Trophoblast cell (in vitro differentiated cells and primary cell): ENCODE data around the gene ZNF440.
A peak's percentile ranks its signal among the peaks of the same experiment; 100 is the strongest.

ENCODE experiments used
- DNase-seq, 2 donors: peaks; one replicate each; pipeline ENCODE4 v3.0.0-alpha.2; 2016
- H2AFZ ChIP-seq: 2 replicates; pipeline ENCODE4 v1.6.1; 2013; ENCODE audit warnings: low read length, moderate library complexity, mild to moderate bottlenecking; ENCODE audit not compliant: insufficient read depth, poor library complexity
- H2AK5ac ChIP-seq: 2 replicates; pipeline ENCODE4 v1.6.1; 2013; ENCODE audit warnings: mild to moderate bottlenecking, low read length
- H2BK120ac ChIP-seq: 2 replicates; pipeline ENCODE4 v1.6.1; 2013; ENCODE audit warnings: low read length, mild to moderate bottlenecking, moderate library complexity; ENCODE audit not compliant: insufficient read depth, poor library complexity
- H2BK12ac ChIP-seq: 2 replicates; pipeline ENCODE4 v1.6.1; 2013; ENCODE audit warnings: mild to moderate bottlenecking, low read length, moderate library complexity
- H2BK5ac ChIP-seq: 2 replicates; pipeline ENCODE4 v1.6.1; 2013; ENCODE audit warnings: low read length, low read depth, moderate library complexity, mild to moderate bottlenecking; ENCODE audit not compliant: poor library complexity
- H3K14ac ChIP-seq: 2 replicates; pipeline ENCODE4 v1.6.1; 2013; ENCODE audit warnings: mild to moderate bottlenecking, low read length
- H3K18ac ChIP-seq: 2 replicates; pipeline ENCODE4 v1.6.1; 2013; ENCODE audit warnings: mild to moderate bottlenecking, low read length
- H3K23ac ChIP-seq: 2 replicates; pipeline ENCODE4 v1.6.1; 2013; ENCODE audit warnings: low read length
- H3K27ac ChIP-seq: 2 replicates; pipeline ENCODE4 v1.5.1; 2013; ENCODE audit warnings: low read depth, mild to moderate bottlenecking, inconsistent platforms, low read length, moderate library complexity
- H3K27me3 ChIP-seq: 2 replicates; pipeline ENCODE4 v1.6.1; 2013; ENCODE audit warnings: inconsistent platforms, mild to moderate bottlenecking, low read length, moderate library complexity; ENCODE audit not compliant: insufficient read depth
- H3K36me3 ChIP-seq, 2 experiments: 1 replicate in 1 of 2; 2 replicates in 1 of 2; pipeline ENCODE4 v1.6.1; 2013; ENCODE audit warnings: low read length in 2 of 2, mild to moderate bottlenecking in 2 of 2, moderate library complexity in 1 of 2; ENCODE audit not compliant: insufficient read depth in 2 of 2, control insufficient read depth in 1 of 2
- H3K4ac ChIP-seq: 2 replicates; pipeline ENCODE4 v1.6.1; 2013; ENCODE audit warnings: low read depth, mild to moderate bottlenecking, low read length, moderate library complexity
- H3K4me1 ChIP-seq, 2 experiments: 1 replicate in 1 of 2; 2 replicates in 1 of 2; pipeline ENCODE4 v1.6.1; 2013; ENCODE audit warnings: low read length in 2 of 2, mild to moderate bottlenecking in 2 of 2, moderate library complexity in 1 of 2; ENCODE audit not compliant: insufficient read depth in 2 of 2, control insufficient read depth in 1 of 2
- H3K4me2 ChIP-seq: 2 replicates; pipeline ENCODE4 v1.6.1; 2013; ENCODE audit warnings: inconsistent platforms, mild to moderate bottlenecking, low read length, moderate library complexity
- H3K4me3 ChIP-seq: 2 replicates; pipeline ENCODE4 v1.5.1; 2013; ENCODE audit warnings: mild to moderate bottlenecking, low read depth, low read length, inconsistent platforms
- H3K79me1 ChIP-seq: one replicate; pipeline ENCODE4 v1.6.1; 2013; ENCODE audit warnings: low read length
- H3K79me2 ChIP-seq: 2 replicates; pipeline ENCODE4 v1.6.1; 2013; ENCODE audit warnings: low read length, mild to moderate bottlenecking; ENCODE audit not compliant: control insufficient read depth, insufficient read depth, poor library complexity
- H3K9ac ChIP-seq: 2 replicates; pipeline ENCODE4 v1.6.1; 2013; ENCODE audit warnings: mild to moderate bottlenecking, low read length
- H3K9me3 ChIP-seq: 2 replicates; pipeline ENCODE4 v1.6.1; 2013; ENCODE audit warnings: low read depth, mild to moderate bottlenecking, control low read depth, inconsistent platforms, low read length; ENCODE audit not compliant: insufficient read depth
- H4K12ac ChIP-seq: 2 replicates; pipeline ENCODE4 v1.6.1; 2013; ENCODE audit warnings: low read depth, mild to moderate bottlenecking, low read length, moderate library complexity
- H4K8ac ChIP-seq: 2 replicates; pipeline ENCODE4 v1.6.1; 2013; ENCODE audit warnings: low read depth, mild to moderate bottlenecking, low read length, moderate library complexity
- H4K91ac ChIP-seq: one replicate; pipeline ENCODE4 v1.6.1; 2013; ENCODE audit warnings: low read depth, mild to moderate bottlenecking, low read length, moderate library complexity
- WGBS: extraction: QIAGEN DNeasy Blood & Tissue Kit; methylation state at CpG from one replicate; pipeline ENCODE4 v1.1.7; 2013; ENCODE audit warnings: missing lambda C conversion rate; ENCODE audit not compliant: insufficient read length, insufficient coverage; ENCODE audit errors: extremely low coverage; 5-methylcytosine and 5-hydroxymethylcytosine counted together

ZNF440 gene

GRCh38 chr19:11853358-11853757 is 39.3 kb downstream of the ZNF440 start:
- H2AK5ac ChIP-seq: no peak overlapping the region
- H4K91ac ChIP-seq: no peak overlapping the region
- no peaks in the 10 kb centered on the region for H3K79me1 ChIP-seq
- no peak overlapping the region for H4K12ac ChIP-seq
- no peaks in the 10 kb centered on the region for H3K79me2 ChIP-seq
- H4K8ac ChIP-seq: no peak overlapping the region
- H3K36me3 ChIP-seq: no peaks in the 10 kb centered on the region
- no peak overlapping the region for H3K4me3 ChIP-seq
- no peak overlapping the region for H3K18ac ChIP-seq
- no peaks in the 10 kb centered on the region for H3K4me1 ChIP-seq
- peaks cover 18% of the 10 kb centered on the region for H3K9me3 ChIP-seq
- H2BK5ac ChIP-seq: no peak overlapping the region
- H3K27ac ChIP-seq: no peak overlapping the region
- H2BK120ac ChIP-seq: no peak overlapping the region
- no peaks in the 10 kb centered on the region for H3K27me3 ChIP-seq
- no peak overlapping the region for H3K4ac ChIP-seq
- no peak overlapping the region for H3K14ac ChIP-seq
- no peak overlapping the region for H2AFZ ChIP-seq
- no CpG with 5 or more reads among the region's 3 CpGs for WGBS
- H3K23ac ChIP-seq: no peak overlapping the region
- H3K9ac ChIP-seq: no peak overlapping the region
- peak; percentile 35 to 68 for DNase-seq
- H2BK12ac ChIP-seq: no peak overlapping the region
- no peak overlapping the region for H3K4me2 ChIP-seq

- Histone ChIP-seq H4K8ac (no peak overlapping the region), H3K27ac (no peak overlapping the region), H3K79me2 (no peaks in the 10 kb centered on the region), H2AFZ (no peak overlapping the region), H3K23ac (no peak overlapping the region), H3K4ac (no peak overlapping the region), H3K9me3 (peaks cover 12% of the 10 kb centered on the region), H3K18ac (no peak overlapping the region), H2BK12ac (no peak overlapping the region), H3K79me1 (no peaks in the 10 kb centered on the region), H3K36me3 (no peaks in the 10 kb centered on the region), H3K4me1 (no peaks in the 10 kb centered on the region), H3K4me3 (no peak overlapping the region), H3K9ac (no peak overlapping the region), H2BK120ac (no peak overlapping the region), H3K27me3 (no peaks in the 10 kb centered on the region), H3K4me2 (no peak overlapping the region), H3K14ac (no peak overlapping the region), H4K12ac (no peak overlapping the region), H4K91ac (no peak overlapping the region), H2BK5ac (no peak overlapping the region), H2AK5ac (no peak overlapping the region)
- WGBS: no CpG with 5 or more reads among the region's 12 CpGs
- peak; percentile 92 to 98 for DNase-seq
These were observed 42.6 kb downstream of the ZNF440 start for GRCh38 chr19:11856596-11857250.

- no peak overlapping the region for H3K4ac ChIP-seq
- no peak overlapping the region for H4K12ac ChIP-seq
- no peaks in the 10 kb centered on the region for H3K79me2 ChIP-seq
These were observed 46.6 kb downstream of the ZNF440 start for GRCh38 chr19:11860721-11861120.

GRCh38 chr19:11861301-11861700 is 47.2 kb downstream of the ZNF440 start:
- Histone ChIP-seq H3K27me3 (no peaks in the 10 kb centered on the region), H2BK120ac (no peak overlapping the region), H4K12ac (no peak overlapping the region), H3K9me3 (peaks cover 7% of the 10 kb centered on the region), H3K18ac (no peak overlapping the region), H3K79me1 (no peaks in the 10 kb centered on the region), H3K9ac (no peak overlapping the region), H3K36me3 (no peaks in the 10 kb centered on the region), H3K4me1 (no peaks in the 10 kb centered on the region), H3K14ac (no peak overlapping the region), H3K4me3 (no peak overlapping the region), H3K79me2 (no peaks in the 10 kb centered on the region), H3K27ac (no peak overlapping the region), H2AK5ac (no peak overlapping the region), H4K91ac (no peak overlapping the region), H3K4ac (no peak overlapping the region), H3K23ac (no peak overlapping the region), H2AFZ (no peak overlapping the region), H2BK5ac (no peak overlapping the region), H4K8ac (no peak overlapping the region), H3K4me2 (no peak overlapping the region), H2BK12ac (no peak overlapping the region)
- WGBS: no CpG with 5 or more reads among the region's 2 CpGs
- DNase-seq: no peak

More at GRCh38 chr19:11860721-11861120, 46.6 kb downstream of the ZNF440 start:
- H2BK5ac ChIP-seq: no peak overlapping the region
- no peak overlapping the region for H2AFZ ChIP-seq
- peaks cover 8% of the 10 kb centered on the region for H3K9me3 ChIP-seq
- WGBS: no CpG with 5 or more reads among the region's 7 CpGs
- H3K27ac ChIP-seq: no peak overlapping the region
- H3K4me3 ChIP-seq: no peak overlapping the region
- H3K14ac ChIP-seq: no peak overlapping the region
- no peak overlapping the region for H2BK12ac ChIP-seq
- no peak overlapping the region for H2AK5ac ChIP-seq
- H2BK120ac ChIP-seq: no peak overlapping the region
- H3K9ac ChIP-seq: no peak overlapping the region
- H4K8ac ChIP-seq: no peak overlapping the region
- no peaks in the 10 kb centered on the region for H3K27me3 ChIP-seq
- H3K36me3 ChIP-seq: no peaks in the 10 kb centered on the region
- H3K79me1 ChIP-seq: no peaks in the 10 kb centered on the region
- H3K4me1 ChIP-seq: no peaks in the 10 kb centered on the region
- no peak overlapping the region for H4K91ac ChIP-seq
- DNase-seq: peak; percentile 81 to 90
- no peak overlapping the region for H3K18ac ChIP-seq
- no peak overlapping the region for H3K4me2 ChIP-seq
- H3K23ac ChIP-seq: no peak overlapping the region
